NCI-H2081 treated with DMSO at 0.1 percent for 48 hours (cell line): Measurements from ENCODE around the gene GPX7.

ENCODE experiments used
- DNase-seq: peaks from one replicate; lab custom pipeline; 2025; lab: John Stamatoyannopoulos, UW

The GPX7 gene

DNA sequence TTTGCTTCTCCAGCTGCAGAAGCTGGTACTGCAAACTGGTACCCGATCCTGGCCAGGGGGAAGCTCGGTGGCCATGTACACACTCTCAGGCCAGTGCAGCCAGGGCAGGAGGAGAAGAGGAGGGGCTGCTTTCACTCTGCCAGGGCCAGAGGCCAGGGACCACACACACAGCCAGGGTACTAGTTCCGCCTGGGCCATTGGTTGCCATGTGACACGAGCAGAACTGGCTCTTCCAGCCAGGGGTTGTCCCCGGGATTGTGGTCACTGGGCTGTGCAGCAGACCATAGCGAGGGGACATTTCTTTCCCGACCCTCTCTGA is 27.1 kb downstream of the GPX7 start:
- no peak for DNase-seq

DNA sequence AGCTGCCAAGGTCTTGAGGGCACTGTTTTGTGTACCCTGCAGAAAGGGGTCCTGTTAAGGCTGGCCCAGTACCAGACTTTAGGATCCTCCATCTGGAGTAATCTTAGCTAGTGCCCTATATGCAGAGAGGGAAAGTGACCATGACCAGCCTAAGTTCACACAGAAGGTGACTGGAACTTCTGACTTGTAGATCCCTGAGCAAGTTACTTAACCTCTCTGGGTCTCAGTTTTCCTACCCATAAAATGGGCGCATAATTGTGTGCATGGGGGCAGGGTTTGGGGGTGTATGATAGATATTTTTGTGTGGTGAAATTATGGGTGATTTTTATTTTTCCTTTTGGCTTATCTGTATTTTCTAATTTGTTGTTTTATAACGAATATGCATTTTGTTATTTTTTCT is 27.5 kb downstream of the GPX7 start:
- DNase-seq, result no peak

DNA sequence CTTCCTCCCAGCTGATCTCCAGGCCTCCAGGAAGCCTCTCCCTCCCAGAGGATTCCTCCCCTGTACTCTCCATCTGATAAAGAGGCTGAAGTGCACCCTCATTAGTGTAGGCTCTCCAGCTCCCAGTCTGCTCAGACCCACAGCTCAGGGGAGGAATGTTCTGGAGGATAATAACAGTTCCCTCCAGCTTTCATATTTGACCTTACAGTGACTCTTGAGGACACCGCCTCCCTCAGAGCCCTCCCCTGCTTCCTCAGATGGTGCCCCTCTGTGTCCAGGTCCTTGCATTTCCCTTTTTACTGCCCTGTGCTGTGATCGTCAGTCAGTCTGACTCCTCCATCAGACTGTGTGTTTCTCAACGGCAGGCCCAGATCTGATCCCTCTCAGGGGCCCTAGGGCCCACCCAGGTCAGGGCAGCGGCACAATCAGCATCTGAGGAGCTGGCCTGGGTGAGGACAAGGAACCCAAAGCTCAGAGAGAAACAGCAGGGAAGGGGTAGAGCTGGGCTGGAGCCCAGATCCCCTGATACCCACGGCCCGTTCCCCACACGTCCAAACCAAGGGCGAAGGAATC is 29.7 kb downstream of the GPX7 start:
- DNase-seq, result no peak

DNA sequence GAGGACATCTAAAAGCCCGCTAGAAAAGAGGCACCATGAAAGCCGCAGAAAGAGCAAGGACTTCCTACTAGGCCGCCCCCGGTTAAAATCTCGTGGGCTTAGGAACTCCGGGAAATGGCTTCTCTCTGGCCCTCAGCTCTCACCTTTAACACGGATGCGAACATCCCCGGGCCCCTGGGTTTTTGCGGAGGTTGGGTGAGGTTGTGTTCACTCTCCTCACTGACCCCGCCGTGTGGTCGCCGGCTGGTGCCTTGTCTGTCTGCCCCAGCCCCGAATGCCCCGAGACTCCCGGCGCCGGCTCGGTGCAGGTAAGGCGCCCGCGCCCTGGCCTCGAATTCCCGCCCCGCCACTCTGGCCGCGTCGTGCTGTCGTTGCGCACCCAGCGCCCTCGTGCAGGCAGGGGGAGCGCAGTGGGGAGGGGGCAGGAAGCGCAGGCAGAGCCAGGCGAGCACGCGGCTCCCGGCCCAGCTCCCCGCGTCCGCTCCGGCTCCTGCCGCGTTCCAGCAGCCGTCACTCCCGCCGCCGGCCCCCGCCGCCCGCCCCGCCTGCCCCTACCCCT is 30.6 kb downstream of the GPX7 start, which contains the start of gene SHISAL2A:
TSS of gene SHISAL2A (plus strand) at position 437 of the 559 bp plus-strand sequence. CDS start 326 bp downstream, outside the sequence.
- DNase-seq, result no peak

DNA sequence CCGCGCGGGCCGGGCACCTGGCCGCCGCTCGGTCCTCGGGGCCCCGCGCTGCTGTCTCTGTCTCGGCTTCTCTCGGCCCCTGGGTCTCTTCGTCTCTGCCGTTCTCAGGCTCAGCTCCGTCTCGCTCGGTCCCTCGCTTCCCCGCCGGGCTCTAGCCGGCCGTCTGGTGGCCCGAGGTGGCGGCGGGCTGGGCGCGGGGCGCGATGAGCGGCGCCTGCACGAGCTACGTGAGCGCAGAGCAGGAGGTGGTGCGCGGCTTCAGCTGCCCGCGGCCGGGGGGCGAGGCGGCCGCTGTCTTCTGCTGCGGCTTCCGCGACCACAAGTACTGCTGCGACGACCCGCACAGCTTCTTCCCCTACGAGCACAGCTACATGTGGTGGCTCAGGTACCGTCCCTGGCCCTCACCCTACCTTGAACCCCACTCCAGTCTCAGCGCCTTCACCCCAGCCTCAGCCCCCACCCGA is 31.2 kb downstream of the GPX7 start:
- DNase-seq, result no peak

DNA sequence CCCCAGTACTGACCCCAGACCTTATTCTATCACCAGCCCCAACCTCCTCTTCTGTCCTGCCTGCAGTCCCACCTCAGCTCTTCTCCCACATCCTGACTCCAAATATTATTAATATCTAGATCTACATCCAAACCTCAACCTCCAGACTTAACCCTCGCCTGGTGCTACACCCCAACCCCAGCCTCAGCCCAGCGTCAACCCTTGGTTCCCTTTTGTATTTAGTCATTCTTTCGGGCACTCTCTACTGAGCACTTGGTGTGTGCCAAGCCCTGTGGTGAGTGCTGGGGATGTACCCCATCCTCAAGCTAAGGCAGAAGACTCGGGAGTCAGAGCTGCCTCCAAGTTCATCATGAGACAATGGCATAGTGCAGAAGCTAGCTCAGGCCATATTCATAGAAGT is 31.9 kb downstream of the GPX7 start:
- no peak for DNase-seq

DNA sequence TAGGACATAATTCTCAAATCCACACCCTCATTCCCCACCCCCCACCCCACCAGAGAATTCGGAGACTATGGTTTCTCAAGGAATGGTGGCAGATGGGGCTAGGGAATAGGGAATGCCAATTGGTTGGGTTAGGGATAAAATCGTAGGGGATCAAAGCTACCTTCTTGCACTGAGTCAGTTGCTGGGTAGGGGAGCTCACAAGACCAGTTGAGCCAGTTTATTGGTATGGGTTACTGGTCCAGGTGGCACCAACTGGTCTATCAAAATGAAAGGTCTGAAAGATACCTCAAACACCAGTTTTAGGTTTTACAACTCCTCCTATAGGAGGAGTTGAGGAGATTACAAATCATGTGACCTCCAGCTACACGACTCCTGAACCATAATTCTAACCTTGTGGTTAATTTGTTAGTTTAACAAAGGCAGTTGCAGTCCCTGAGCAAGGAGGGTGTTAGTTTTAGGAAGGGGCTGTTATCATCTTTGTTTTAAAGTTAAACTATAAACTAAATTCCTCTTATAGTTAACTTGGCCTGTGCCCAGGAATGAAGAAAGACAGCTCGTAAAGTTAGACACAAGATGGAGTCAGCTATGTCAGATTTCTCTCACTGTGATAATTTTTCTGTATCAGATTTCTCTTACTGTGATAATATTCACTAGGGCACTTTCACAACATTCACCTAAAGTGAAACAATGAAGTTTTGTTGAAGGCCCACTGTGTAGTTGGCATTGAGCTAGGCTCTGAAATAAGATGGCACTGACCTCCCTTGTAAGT is 33.3 kb downstream of the GPX7 start:
- no peak for DNase-seq

DNA sequence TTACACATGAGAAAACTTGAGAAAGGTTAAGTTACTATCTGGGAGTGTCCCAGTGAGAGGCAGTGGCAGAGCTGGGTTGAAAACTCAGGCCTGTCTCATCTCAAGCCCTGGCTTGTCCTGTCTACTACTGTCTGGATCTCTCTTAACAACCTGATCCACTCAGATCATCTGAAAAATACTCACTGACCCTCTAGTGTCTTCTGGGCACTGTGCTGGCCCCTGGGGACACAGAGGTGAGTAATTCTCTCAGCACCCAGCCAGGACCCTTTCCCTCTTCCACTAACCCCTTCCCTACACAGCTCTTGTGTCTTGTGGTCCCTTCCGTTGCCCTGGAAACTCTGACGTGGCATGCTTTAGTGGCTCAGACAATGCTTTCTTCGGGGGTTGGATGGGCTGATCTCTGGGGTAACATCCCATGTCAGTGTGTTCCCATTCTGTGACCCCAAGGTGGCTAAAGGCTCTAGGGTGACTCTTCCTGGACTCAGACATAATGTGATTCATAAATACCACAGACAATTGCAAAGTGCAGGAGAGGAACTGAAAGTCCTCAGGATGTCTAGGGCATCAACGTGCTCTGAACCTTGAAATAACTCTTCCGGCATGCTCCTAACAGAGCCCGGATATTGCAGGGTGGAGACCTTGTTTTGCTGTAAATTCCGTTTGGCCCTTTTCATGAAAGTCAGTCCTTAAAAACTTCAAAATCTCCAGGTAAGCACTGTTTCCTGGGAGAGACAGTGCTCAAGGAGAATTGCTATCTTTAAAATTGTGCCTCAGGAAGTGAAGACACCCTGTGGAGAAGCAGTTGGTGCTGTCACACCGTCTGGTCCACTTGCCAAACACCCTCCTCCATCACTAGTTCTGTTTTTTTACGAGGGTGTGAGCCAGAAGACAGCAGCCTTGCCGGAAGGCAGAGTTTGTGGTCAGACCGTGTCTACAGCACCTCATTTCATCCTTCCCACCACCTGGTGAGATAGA is 34.8 kb downstream of the GPX7 start:
- no peak for DNase-seq

DNA sequence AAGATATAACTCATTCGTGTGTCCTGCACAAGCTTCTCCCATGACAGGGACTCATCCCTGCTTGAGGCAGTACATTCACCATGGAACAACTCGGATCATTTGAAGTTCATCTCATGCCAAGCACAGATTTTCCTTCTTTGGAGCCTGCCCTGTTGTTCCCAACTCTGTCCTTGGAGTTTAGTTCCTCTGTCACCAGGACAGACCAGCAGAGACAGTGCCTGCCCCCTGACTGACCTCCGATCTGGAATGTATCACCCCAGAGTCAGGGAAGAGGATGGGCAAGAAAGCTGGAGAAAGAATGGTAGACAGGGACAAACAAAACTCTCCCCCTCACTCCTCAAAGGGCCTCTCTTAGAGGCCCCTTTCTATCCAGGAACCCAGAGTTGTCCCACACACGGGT is 35.8 kb downstream of the GPX7 start:
- no peak for DNase-seq

DNA sequence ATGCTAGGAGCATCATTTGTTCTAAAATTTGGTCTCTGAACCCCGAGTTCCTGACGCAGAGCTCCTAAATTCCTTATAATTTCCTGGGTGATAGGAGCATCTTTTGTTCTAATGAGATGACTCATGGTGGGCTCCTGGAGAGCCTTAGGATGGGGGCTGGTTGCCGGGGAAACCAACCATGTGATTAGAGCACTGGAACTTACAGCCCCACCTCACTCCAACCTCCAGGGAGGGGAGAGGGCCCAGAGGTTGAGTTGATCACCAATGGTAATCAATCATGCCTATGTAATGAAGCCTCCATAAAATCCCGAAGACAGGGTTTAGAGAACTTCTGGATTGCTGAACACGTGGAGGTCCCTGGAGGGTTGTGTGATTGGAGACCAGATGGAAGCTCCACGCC is 38.5 kb downstream of the GPX7 start:
- DNase-seq, result no peak

DNA sequence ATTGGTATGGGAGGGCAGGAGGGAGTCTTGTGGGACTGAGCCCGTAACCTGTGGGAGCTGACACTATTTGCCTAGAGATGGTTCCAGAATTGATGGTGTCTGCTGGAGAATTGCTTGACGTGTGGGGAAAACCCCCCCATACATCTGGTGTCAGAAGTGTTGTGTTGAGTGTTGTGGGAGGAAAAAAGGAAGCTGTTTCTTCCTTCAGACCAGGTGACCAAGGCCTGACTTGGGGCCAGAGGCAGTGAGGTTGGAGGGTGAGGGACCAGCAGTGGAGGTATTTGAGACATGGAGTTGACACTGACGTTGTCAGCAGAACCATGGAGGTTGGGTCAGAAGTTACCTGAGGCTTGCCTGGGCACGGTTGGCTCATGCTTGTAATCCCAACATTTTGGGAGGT is 39.1 kb downstream of the GPX7 start:
- no peak for DNase-seq

DNA sequence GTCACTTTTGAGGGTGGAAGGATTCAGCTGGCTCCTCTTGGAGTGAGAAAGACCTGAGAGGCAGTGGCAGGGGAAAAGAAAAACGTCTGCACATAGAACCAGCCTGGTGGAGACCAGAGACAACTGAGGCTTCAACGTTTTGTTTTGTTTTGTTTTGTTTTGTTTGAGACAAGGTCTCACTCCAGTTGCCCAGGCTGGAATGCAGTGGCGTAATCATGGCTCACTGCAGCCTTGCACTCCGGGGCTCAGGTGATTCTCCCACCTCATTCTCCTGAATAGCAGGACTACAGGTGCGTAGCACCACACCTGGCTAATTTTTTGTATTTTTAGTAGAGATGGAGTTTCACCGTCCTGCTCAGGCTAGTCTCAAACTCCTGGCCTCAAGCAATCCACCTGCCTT is 43.1 kb downstream of the GPX7 start:
- no peak for DNase-seq

DNA sequence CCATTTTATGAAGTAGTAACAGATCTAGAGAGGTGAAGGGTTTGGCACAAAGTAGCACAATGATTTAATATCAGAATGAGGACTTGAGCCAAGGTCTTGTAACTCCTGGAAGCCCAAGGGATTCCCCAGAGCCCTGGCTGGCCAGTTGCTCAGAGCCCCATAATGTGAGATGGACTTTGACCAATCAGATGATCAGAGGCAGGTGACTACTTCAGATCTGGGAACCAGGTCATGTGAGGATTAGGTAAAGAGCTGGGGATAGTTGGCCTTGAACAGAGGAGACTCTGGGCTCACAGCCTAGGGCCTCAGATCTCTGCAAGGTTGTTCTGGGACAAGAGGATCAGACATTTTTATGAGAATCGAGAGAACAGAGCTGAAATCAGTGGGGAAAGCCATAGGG is 49.7 kb downstream of the GPX7 start:
- no peak for DNase-seq

DNA sequence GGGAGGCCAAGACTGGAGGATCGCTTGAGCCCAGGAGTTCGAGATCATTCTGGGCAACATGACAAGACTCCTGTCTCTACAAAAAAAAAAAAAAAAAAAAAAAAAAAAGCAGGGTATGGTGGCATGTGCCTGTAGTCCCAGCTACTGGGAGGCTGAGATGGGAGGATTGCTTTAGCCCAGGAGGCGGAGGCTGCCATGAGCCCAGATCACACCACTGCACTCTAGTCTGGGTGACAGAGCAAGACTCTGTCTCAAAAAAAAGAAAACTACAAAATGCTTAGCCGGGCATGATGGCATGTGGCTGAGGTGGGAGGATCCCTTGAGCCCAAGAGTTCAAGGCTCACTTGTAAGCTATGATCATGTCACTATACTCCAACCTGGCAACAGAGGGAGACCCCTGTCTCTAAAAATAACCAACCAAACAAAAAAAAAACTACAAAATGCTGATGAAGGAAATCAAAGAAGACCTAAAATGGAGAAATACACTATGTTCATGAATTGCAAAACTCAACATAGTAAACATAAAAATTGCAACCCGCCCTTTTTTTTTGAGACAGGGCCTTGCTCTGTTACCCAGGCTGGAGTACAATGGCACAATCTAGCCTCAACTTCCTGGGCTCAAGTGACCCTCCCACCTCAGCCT is 51.2 kb downstream of the GPX7 start:
- no peak for DNase-seq

DNA sequence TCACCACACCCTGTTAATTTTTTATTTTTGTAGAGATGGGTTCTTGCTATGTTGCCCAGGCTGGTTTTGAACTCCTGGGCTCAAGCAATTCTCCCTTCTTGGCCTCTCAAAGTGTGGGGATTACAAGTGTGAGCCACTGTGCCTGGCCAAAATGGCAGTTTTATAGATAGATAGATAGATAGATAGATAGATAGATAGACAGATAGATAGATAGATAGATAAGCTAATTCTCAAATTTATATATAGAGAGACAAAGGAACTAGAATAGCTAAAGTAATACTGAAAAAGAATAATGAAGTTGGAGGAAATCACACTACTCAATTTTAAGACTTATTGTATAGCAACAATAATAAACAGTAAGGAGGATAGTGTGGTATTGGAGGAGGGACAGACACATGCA is 51.9 kb downstream of the GPX7 start:
- DNase-seq, result no peak

DNA sequence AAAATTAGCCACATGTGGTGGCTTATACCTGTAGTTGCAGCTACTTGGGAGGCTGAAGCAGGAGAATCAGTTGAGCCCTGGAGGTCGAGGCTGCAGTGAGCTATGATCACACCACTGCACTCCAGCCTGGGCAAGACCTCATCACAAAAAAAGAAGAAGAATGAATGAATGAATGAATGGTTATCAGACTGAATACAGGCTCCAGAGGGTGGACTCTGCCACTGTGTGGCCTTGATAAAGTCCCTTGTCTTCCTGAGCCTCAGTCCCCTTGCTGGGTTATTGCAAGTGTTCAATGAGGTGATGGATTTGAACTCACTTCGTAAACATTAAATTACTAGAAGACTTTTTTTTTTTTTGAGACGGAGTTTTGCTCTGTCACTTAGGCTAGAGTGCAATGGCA is 55.5 kb downstream of the GPX7 start:
- no peak for DNase-seq
